ENCODE measurements around the gene MAPK8IP3.
"Not testable (repeated sequence)": the region's sequence is repeated elsewhere in the genome, so short reads cannot be mapped to it uniquely, and the experiment has no call there.

MAPK8IP3 gene

DNA sequence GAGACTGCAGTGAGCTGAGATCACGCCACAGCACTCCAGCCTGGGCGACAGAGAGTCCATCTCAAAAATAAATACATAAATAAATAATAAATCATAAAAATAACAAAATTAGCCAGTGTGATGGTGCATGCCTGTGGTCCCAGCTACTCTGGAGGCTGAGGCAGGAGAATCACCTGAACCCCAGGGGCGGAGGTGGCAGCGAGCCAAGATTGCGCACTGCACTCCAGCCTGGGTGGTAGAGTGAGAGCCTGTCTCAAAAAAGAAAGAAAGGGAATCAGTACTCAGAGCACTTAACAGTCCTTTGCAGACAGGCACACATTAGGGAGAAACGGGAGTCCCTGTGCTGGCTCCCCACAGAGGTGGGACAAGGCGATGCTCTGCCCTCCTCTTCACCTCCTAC, 25.1 kb downstream of the MAPK8IP3 start:
- TF ChIP-seq, protein P1, sequence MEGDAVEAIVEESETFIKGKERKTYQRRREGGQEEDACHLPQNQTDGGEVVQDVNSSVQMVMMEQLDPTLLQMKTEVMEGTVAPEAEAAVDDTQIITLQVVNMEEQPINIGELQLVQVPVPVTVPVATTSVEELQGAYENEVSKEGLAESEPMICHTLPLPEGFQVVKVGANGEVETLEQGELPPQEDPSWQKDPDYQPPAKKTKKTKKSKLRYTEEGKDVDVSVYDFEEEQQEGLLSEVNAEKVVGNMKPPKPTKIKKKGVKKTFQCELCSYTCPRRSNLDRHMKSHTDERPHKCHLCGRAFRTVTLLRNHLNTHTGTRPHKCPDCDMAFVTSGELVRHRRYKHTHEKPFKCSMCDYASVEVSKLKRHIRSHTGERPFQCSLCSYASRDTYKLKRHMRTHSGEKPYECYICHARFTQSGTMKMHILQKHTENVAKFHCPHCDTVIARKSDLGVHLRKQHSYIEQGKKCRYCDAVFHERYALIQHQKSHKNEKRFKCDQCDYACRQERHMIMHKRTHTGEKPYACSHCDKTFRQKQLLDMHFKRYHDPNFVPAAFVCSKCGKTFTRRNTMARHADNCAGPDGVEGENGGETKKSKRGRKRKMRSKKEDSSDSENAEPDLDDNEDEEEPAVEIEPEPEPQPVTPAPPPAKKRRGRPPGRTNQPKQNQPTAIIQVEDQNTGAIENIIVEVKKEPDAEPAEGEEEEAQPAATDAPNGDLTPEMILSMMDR (IDR thresholded peaks at IDR 0.05; ENCODE audit: insufficient read depth, low read length, poor library complexity, severe bottlenecking), result no peak
- H3K27me3 ChIP-seq (replicated peaks; ENCODE audit: control insufficient read depth, insufficient read depth, low read length), result no peaks in the 10 kb centered on the region
- no peak for DNase-seq (ENCODE audit: extremely low read depth, insufficient read length)
- H3K36me3 ChIP-seq (ENCODE audit: control insufficient read depth, insufficient read depth, low read length), result peaks cover 43% of the 10 kb centered on the region
- H3K4me3 ChIP-seq (replicated peaks; ENCODE audit: low read depth, low read length), result no peak overlapping the region

DNA sequence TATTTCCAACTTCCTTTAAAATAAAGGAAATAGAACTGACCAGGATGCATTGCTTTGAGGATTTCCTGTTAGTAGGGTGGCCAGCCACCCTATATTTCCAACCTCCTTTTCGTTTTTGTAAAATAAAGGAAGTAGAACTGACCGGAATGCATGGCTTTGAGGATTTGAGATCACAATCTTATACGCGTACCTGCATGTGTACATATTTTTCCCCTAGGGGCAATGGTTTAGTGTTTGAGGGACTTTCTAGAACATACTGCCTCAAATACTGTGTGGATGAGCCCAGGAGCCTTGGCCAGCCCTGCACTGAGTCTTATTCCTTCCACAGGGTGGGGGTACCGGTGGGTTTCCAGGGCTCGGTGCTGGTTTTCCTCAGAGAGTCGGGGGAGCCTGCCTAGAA, 25.6 kb downstream of the MAPK8IP3 start:
- Histone ChIP-seq H3K4me3 (replicated peaks; ENCODE audit: low read depth, low read length) (no peak overlapping the region), H3K36me3 (ENCODE audit: control insufficient read depth, insufficient read depth, low read length) (peaks cover 42% of the 10 kb centered on the region), H3K27me3 (replicated peaks; ENCODE audit: control insufficient read depth, insufficient read depth, low read length) (no peaks in the 10 kb centered on the region)
- TF ChIP-seq, protein P1 (IDR thresholded peaks at IDR 0.05; ENCODE audit: insufficient read depth, low read length, poor library complexity, severe bottlenecking), result no peak
- no peak for DNase-seq (ENCODE audit: extremely low read depth, insufficient read length)

DNA sequence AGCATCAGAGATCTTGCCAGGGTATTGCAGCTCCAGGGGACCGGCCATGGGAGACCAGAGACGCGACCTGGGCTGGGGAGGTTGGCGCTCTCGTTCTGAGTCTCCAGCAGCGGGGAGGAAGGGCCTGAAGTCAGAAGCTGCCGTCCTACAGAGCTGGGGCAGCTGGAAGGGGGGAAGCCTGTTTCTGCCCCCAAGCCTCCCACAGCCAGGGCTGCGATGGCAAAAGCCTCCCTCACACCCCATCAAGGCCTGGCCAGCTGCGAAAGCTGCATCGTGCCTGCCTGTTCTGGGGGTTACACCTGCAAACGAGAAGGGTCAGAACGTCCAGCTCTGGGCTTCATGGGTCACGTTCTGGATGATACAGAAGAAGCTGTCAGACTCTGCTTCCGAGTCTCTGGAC, 26.1 kb downstream of the MAPK8IP3 start:
- H3K36me3 ChIP-seq (ENCODE audit: control insufficient read depth, insufficient read depth, low read length), result peaks cover 38% of the 10 kb centered on the region
- no peaks in the 10 kb centered on the region for H3K27me3 ChIP-seq (replicated peaks; ENCODE audit: control insufficient read depth, insufficient read depth, low read length)
- no peak for DNase-seq (ENCODE audit: extremely low read depth, insufficient read length)
- no peak overlapping the region for H3K4me3 ChIP-seq (replicated peaks; ENCODE audit: low read depth, low read length)
- TF ChIP-seq, protein P1 (IDR thresholded peaks at IDR 0.05; ENCODE audit: insufficient read depth, low read length, poor library complexity, severe bottlenecking), result no peak

DNA sequence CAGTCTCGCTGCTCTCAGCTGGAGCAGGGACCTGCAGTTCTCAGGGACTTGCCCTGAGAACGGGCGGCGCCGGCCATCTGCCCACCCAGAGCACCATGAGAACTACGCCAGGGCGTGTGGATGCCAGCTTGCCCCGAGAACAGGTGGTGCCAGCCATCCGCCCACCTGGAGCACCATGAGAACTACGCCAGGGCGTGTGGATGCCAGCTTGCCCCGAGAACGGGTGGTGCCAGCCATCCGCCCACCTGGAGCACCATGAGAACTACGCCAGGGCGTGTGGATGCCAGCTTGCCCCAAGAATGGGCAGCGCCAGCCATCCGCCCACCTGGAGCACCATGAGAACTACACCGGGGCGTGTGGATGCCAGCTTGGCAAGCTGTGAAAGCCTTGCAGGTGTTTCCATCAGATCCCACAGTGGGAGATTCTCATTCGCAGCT, 26.6 kb downstream of the MAPK8IP3 start:
- not testable (repeated sequence) for H3K4me3 ChIP-seq (replicated peaks; ENCODE audit: low read depth, low read length); DNase-seq (ENCODE audit: extremely low read depth, insufficient read length); H3K27me3 ChIP-seq (replicated peaks; ENCODE audit: control insufficient read depth, insufficient read depth, low read length)
- H3K36me3 ChIP-seq (ENCODE audit: control insufficient read depth, insufficient read depth, low read length), result peaks cover 35% of the 10 kb centered on the region

DNA sequence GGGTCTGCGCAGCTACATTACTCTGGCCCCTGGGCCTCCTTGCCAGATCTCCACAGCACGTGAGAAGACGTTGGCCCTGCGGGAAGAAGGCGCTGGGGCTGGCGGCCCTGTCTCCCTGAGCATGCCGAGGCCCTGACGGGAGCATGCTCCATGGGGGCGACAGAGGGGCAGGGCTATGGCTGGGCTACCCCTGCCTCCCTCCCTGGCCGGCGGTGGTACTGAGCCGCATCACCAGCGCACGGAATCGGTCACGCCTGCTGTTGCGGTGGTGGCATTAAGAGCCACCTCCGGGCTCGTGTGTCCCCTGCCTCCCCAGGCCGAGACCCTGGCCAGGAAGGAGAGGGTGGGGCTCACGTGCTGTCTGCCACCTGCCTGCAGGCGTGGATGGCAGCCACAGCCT, 28.1 kb downstream of the MAPK8IP3 start:
- DNase-seq (ENCODE audit: extremely low read depth, insufficient read length), result no peak
- no peaks in the 10 kb centered on the region for H3K27me3 ChIP-seq (replicated peaks; ENCODE audit: control insufficient read depth, insufficient read depth, low read length)
- TF ChIP-seq, protein P1 (IDR thresholded peaks at IDR 0.05; ENCODE audit: insufficient read depth, low read length, poor library complexity, severe bottlenecking), result no peak
- no peak overlapping the region for H3K4me3 ChIP-seq (replicated peaks; ENCODE audit: low read depth, low read length)
- peaks cover 26% of the 10 kb centered on the region for H3K36me3 ChIP-seq (ENCODE audit: control insufficient read depth, insufficient read depth, low read length)

DNA sequence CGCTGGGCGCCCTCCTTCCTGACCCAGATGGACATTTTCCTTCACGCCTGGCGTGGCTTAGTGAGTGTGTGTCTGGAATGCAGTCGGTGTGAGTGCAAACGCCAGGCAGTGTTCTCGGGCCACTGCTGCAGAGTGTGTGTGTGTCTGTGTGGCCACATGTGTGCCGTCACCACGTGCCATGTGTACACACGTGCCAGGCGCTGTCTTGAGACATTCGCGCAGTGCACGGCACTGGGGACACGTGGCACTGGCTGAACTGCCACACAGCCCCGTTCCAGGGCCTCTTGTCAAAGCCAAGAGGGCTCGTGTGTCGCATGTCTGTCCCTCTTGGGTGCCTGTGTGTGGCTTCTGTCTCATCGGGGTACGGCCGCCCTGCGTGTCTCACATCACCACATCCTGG, 28.8 kb downstream of the MAPK8IP3 start:
- H3K27me3 ChIP-seq (replicated peaks; ENCODE audit: control insufficient read depth, insufficient read depth, low read length), result no peaks in the 10 kb centered on the region
- DNase-seq (ENCODE audit: extremely low read depth, insufficient read length), result no peak
- H3K36me3 ChIP-seq (ENCODE audit: control insufficient read depth, insufficient read depth, low read length), result peaks cover 26% of the 10 kb centered on the region
- TF ChIP-seq, protein P1 (IDR thresholded peaks at IDR 0.05; ENCODE audit: insufficient read depth, low read length, poor library complexity, severe bottlenecking), result no peak
- H3K4me3 ChIP-seq (replicated peaks; ENCODE audit: low read depth, low read length), result no peak overlapping the region

Data from GM06990 (cell line).